NK-92 (cell line): Measurements from ENCODE around the gene EFCAB9.
"Not testable (repeated sequence)": the region's sequence is repeated elsewhere in the genome, so short reads cannot be mapped to it uniquely, and the experiment has no call there.

Experiments
- DNase-seq: peaks from one replicate; lab custom pipeline; 2025; ENCODE audit not compliant: unreplicated experiment; lab: John Stamatoyannopoulos, UW

EFCAB9 gene

GRCh38 chr5:172188033-172188892 lies 5.7 kb upstream of the EFCAB9 start, which contains the start of gene STK10:
Gene STK10 (minus strand): TSS chr5:172188224. CDS start chr5:172188042, 182 bp downstream.
- DNase-seq = peak; percentile 48

- DNase-seq = no peak
Observed at GRCh38 chr5:172188893-172189692, 4.9 kb upstream of the EFCAB9 start.

- no peak for DNase-seq
Observed at GRCh38 chr5:172189693-172190296, 4.2 kb upstream of the EFCAB9 start.

- no peak for DNase-seq
Observed at GRCh38 chr5:172194985-172195774, 1.2 kb downstream of the EFCAB9 start.

- DNase-seq = not testable (repeated sequence)
Observed at GRCh38 chr5:172197775-172198174, 3.8 kb downstream of the EFCAB9 start.

- no peak for DNase-seq
Observed at GRCh38 chr5:172199446-172199845, 5.5 kb downstream of the EFCAB9 start.

GRCh38 chr5:172200476-172200875 lies 6.5 kb downstream of the EFCAB9 start:
- DNase-seq = no peak

- not testable (repeated sequence) for DNase-seq
Observed at GRCh38 chr5:172205984-172206383, 12.0 kb downstream of the EFCAB9 start.

GRCh38 chr5:172207511-172207910 lies 13.5 kb downstream of the EFCAB9 start:
- no peak for DNase-seq

- no peak for DNase-seq
Observed at GRCh38 chr5:172209714-172210113, 15.7 kb downstream of the EFCAB9 start.

GRCh38 chr5:172211676-172212075 lies 17.7 kb downstream of the EFCAB9 start:
- no peak for DNase-seq

GRCh38 chr5:172213126-172213525 lies 19.2 kb downstream of the EFCAB9 start:
- no peak for DNase-seq

GRCh38 chr5:172216345-172216744 lies 22.4 kb downstream of the EFCAB9 start:
- DNase-seq = no peak

- no peak for DNase-seq
Observed at GRCh38 chr5:172219296-172219695, 25.3 kb downstream of the EFCAB9 start.

- DNase-seq = no peak
Observed at GRCh38 chr5:172223901-172224873, 30.2 kb downstream of the EFCAB9 start.

- no peak for DNase-seq
Observed at GRCh38 chr5:172224996-172225395, 31.0 kb downstream of the EFCAB9 start.

- no peak for DNase-seq
Observed at GRCh38 chr5:172229904-172230303, 35.9 kb downstream of the EFCAB9 start.

GRCh38 chr5:172234031-172234430 lies 40.1 kb downstream of the EFCAB9 start:
- no peak for DNase-seq

GRCh38 chr5:172235132-172235780 lies 41.3 kb downstream of the EFCAB9 start:
- DNase-seq = no peak
